ENCODE measurements around the gene CPT1C.

The CPT1C gene

GRCh38 chr19:49658139-49658517, 32.8 kb upstream of the CPT1C start:
- no peak overlapping the region for H2AFZ ChIP-seq (ENCODE audit: low read depth)
- H3K4me3 ChIP-seq (IDR thresholded peaks at IDR 0.05; ENCODE audit: insufficient read depth, low read depth, low read length): no peak overlapping the region
- peaks cover 4% of the 10 kb centered on the region; the same call in 1 of the 2 replicates for H3K79me2 ChIP-seq (ENCODE audit: insufficient read depth, low read depth)
- H3K27me3 ChIP-seq (ENCODE audit: insufficient read depth, low read depth): no peaks in the 10 kb centered on the region
- TF ChIP-seq CTCF (conservative IDR thresholded peaks at IDR 0.05; ENCODE audit: low read depth, low read length): no peak
- H3K4me2 ChIP-seq: no peak overlapping the region
- 0 out of 2 replicates have a peak, but pooled peaks cover 3% of the 10 kb centered on the region for H3K36me3 ChIP-seq (ENCODE audit: insufficient read depth)
- H3K27ac ChIP-seq: no peak overlapping the region
- peaks cover 13% of the 10 kb centered on the region for H3K4me1 ChIP-seq (ENCODE audit: low read depth, poor library complexity, severe bottlenecking)
- no peak overlapping the region for H3K9ac ChIP-seq
- H4K20me1 ChIP-seq (ENCODE audit: insufficient read depth): no peaks in the 10 kb centered on the region

- no peak for TF ChIP-seq CTCF (conservative IDR thresholded peaks at IDR 0.05; ENCODE audit: low read depth, low read length)
- H3K27me3 ChIP-seq (ENCODE audit: insufficient read depth, low read depth): no peaks in the 10 kb centered on the region
- H3K4me2 ChIP-seq: no peak overlapping the region
Measured at GRCh38 chr19:49658566-49659442, 32.1 kb upstream of the CPT1C start.

GRCh38 chr19:49660338-49660961, 30.5 kb upstream of the CPT1C start:
- Histone ChIP-seq H3K9ac (no peak overlapping the region), H3K4me2 (no peak overlapping the region), H3K27me3 (ENCODE audit: insufficient read depth, low read depth) (no peaks in the 10 kb centered on the region), H3K79me2 (ENCODE audit: insufficient read depth, low read depth) (peaks cover 13% of the 10 kb centered on the region; the same call in 1 of the 2 replicates), H2AFZ (ENCODE audit: low read depth) (no peak overlapping the region), H3K4me3 (IDR thresholded peaks at IDR 0.05; ENCODE audit: insufficient read depth, low read depth, low read length) (no peak overlapping the region), H3K27ac (no peak overlapping the region), H3K4me1 (ENCODE audit: low read depth, poor library complexity, severe bottlenecking) (peaks cover 18% of the 10 kb centered on the region), H3K36me3 (ENCODE audit: insufficient read depth) (no peaks in the 10 kb centered on the region), H4K20me1 (ENCODE audit: insufficient read depth) (no peaks in the 10 kb centered on the region)
- no peak for TF ChIP-seq CTCF (conservative IDR thresholded peaks at IDR 0.05; ENCODE audit: low read depth, low read length)

More at GRCh38 chr19:49658566-49659442, 32.1 kb upstream of the CPT1C start:
- Histone ChIP-seq H3K9ac (no peak overlapping the region), H3K36me3 (ENCODE audit: insufficient read depth) (0 out of 2 replicates have a peak, but pooled peaks cover 3% of the 10 kb centered on the region), H3K27ac (no peak overlapping the region), H3K79me2 (ENCODE audit: insufficient read depth, low read depth) (peaks cover 4% of the 10 kb centered on the region; the same call in 1 of the 2 replicates), H2AFZ (ENCODE audit: low read depth) (no peak overlapping the region), H3K4me1 (ENCODE audit: low read depth, poor library complexity, severe bottlenecking) (peaks cover 18% of the 10 kb centered on the region), H4K20me1 (ENCODE audit: insufficient read depth) (no peaks in the 10 kb centered on the region), H3K4me3 (IDR thresholded peaks at IDR 0.05; ENCODE audit: insufficient read depth, low read depth, low read length) (no peak overlapping the region)

- H3K79me2 ChIP-seq (ENCODE audit: insufficient read depth, low read depth): peaks cover 22% of the 10 kb centered on the region
- peak overlapping the region; percentile 75; the same call in 1 of the 2 replicates for H3K4me2 ChIP-seq
- peak overlapping the region; percentile 86; the same call in 1 of the 2 replicates for H3K27ac ChIP-seq
- H3K36me3 ChIP-seq (ENCODE audit: insufficient read depth): no peaks in the 10 kb centered on the region
- H3K27me3 ChIP-seq (ENCODE audit: insufficient read depth, low read depth): no peaks in the 10 kb centered on the region
- no peak for TF ChIP-seq CTCF (conservative IDR thresholded peaks at IDR 0.05; ENCODE audit: low read depth, low read length)
- no peaks in the 10 kb centered on the region for H4K20me1 ChIP-seq (ENCODE audit: insufficient read depth)
- no peak overlapping the region for H3K4me3 ChIP-seq (IDR thresholded peaks at IDR 0.05; ENCODE audit: insufficient read depth, low read depth, low read length)
- H2AFZ ChIP-seq (ENCODE audit: low read depth): no peak overlapping the region
- H3K9ac ChIP-seq: no peak overlapping the region
- peaks cover 19% of the 10 kb centered on the region for H3K4me1 ChIP-seq (ENCODE audit: low read depth, poor library complexity, severe bottlenecking)
Measured at GRCh38 chr19:49662011-49662410, 28.9 kb upstream of the CPT1C start.
